Measurements from ENCODE around the gene DHCR24. TPM values are rescaled to one million over a fixed set of nuclear protein-coding genes. Genes with fewer than 3 reads are reported as not detected.
"Not testable (repeated sequence)": the region's sequence is repeated elsewhere in the genome, so short reads cannot be mapped to it uniquely, and the experiment has no call there.

DHCR24 gene
- polyA plus RNA-seq, 1 donor (not counting 4 experiments of a cell fraction or from before 2014, with no cell fraction given), result 363 TPM

- dilution Hi-C loops (cut with MboI; ENCODE audit: extremely low pct_ligation_motif_present, low sequenced_read_pairs), result no loop called here
- Histone ChIP-seq H3K27ac (ENCODE audit: control insufficient read depth, insufficient read depth, low read length) (no peak overlapping the region), H3K79me2 (ENCODE audit: control insufficient read depth, insufficient read depth, low read length) (no peaks in the 10 kb centered on the region), H3K36me3 (ENCODE audit: control insufficient read depth in 2 of 2, extremely low read depth in 1 of 2, insufficient read depth in 2 of 2, low read length in 2 of 2) (no peaks in the 10 kb centered on the region), H2AFZ (ENCODE audit: control insufficient read depth, low read length) (no peak overlapping the region), H3K4me3 (ENCODE audit: control insufficient read depth in 2 of 3, extremely low read depth in 1 of 3, insufficient read depth in 2 of 3, low read depth in 1 of 3, low read length in 3 of 3) (no peak overlapping the region), H3K9ac (ENCODE audit: control insufficient read depth, extremely low read depth, insufficient read depth, low read length) (no peak overlapping the region), H3K4me2 (ENCODE audit: control insufficient read depth, extremely low read depth, insufficient read depth, low read depth, low read length) (peak overlapping the region; percentile 17), H3K9me3 (ENCODE audit: control insufficient read depth, low read depth, low read length) (peaks cover 2% of the 10 kb centered on the region), H4K20me1 (ENCODE audit: control insufficient read depth, extremely low read depth, insufficient read depth, low read length) (no peaks in the 10 kb centered on the region), H3K27me3 (ENCODE audit: control insufficient read depth, extremely low read depth, insufficient read depth, low read length) (no peaks in the 10 kb centered on the region), H3K4me1 (ENCODE audit: control insufficient read depth, extremely low read depth, insufficient read depth, low read length) (peaks cover 31% of the 10 kb centered on the region), H3K9me1 (ENCODE audit: control insufficient read depth, extremely low read depth, insufficient read depth, low read length) (no peaks in the 10 kb centered on the region)
- TF ChIP-seq EZH2 (IDR thresholded peaks at IDR 0.05; ENCODE audit: low read length), result no peak
- TF ChIP-seq CTCF (optimal IDR thresholded peaks at IDR 0.05 in 1 of 3, IDR thresholded peaks at IDR 0.05 in 1 of 3, conservative IDR thresholded peaks at IDR 0.05 in 1 of 3; ENCODE audit: extremely low read depth in 1 of 3, insufficient read depth in 2 of 3, low read length in 3 of 3), result no peak
- FAIRE-seq (peak; percentile 41), DNase-seq (ENCODE audit: low read depth, low spot score) (no peak)
Observed at GRCh38 chr1:54934869-54935268, 47.9 kb upstream of the DHCR24 start.

- H4K20me1 ChIP-seq (ENCODE audit: control insufficient read depth, extremely low read depth, insufficient read depth, low read length); H3K27me3 ChIP-seq (ENCODE audit: control insufficient read depth, extremely low read depth, insufficient read depth, low read length); H3K9me1 ChIP-seq (ENCODE audit: control insufficient read depth, extremely low read depth, insufficient read depth, low read length); H3K4me3 ChIP-seq (ENCODE audit: control insufficient read depth in 2 of 3, extremely low read depth in 1 of 3, insufficient read depth in 2 of 3, low read depth in 1 of 3, low read length in 3 of 3); H3K9me3 ChIP-seq (ENCODE audit: control insufficient read depth, low read depth, low read length); H3K36me3 ChIP-seq (ENCODE audit: control insufficient read depth in 2 of 2, extremely low read depth in 1 of 2, insufficient read depth in 2 of 2, low read length in 2 of 2); FAIRE-seq; H3K9ac ChIP-seq (ENCODE audit: control insufficient read depth, extremely low read depth, insufficient read depth, low read length); H3K79me2 ChIP-seq (ENCODE audit: control insufficient read depth, insufficient read depth, low read length); dilution Hi-C loops (cut with MboI; ENCODE audit: extremely low pct_ligation_motif_present, low sequenced_read_pairs); DNase-seq (ENCODE audit: low read depth, low spot score); H3K4me2 ChIP-seq (ENCODE audit: control insufficient read depth, extremely low read depth, insufficient read depth, low read depth, low read length); H2AFZ ChIP-seq (ENCODE audit: control insufficient read depth, low read length); H3K27ac ChIP-seq (ENCODE audit: control insufficient read depth, insufficient read depth, low read length): not testable (repeated sequence)
- H3K4me1 ChIP-seq (ENCODE audit: control insufficient read depth, extremely low read depth, insufficient read depth, low read length), result peaks cover 34% of the 10 kb centered on the region
Observed at GRCh38 chr1:54934081-54934480, 47.1 kb upstream of the DHCR24 start.

GRCh38 chr1:54931275-54931840 lies 44.4 kb upstream of the DHCR24 start:
- Histone ChIP-seq H3K79me2 (ENCODE audit: control insufficient read depth, insufficient read depth, low read length) (no peaks in the 10 kb centered on the region), H3K9me1 (ENCODE audit: control insufficient read depth, extremely low read depth, insufficient read depth, low read length) (no peaks in the 10 kb centered on the region), H3K36me3 (ENCODE audit: control insufficient read depth in 2 of 2, extremely low read depth in 1 of 2, insufficient read depth in 2 of 2, low read length in 2 of 2) (no peaks in the 10 kb centered on the region), H4K20me1 (ENCODE audit: control insufficient read depth, extremely low read depth, insufficient read depth, low read length) (no peaks in the 10 kb centered on the region), H3K9me3 (ENCODE audit: control insufficient read depth, low read depth, low read length) (peaks cover 2% of the 10 kb centered on the region), H3K27me3 (ENCODE audit: control insufficient read depth, extremely low read depth, insufficient read depth, low read length) (no peaks in the 10 kb centered on the region), H2AFZ (ENCODE audit: control insufficient read depth, low read length) (no peak overlapping the region), H3K4me2 (ENCODE audit: control insufficient read depth, extremely low read depth, insufficient read depth, low read depth, low read length) (no peak overlapping the region), H3K27ac (ENCODE audit: control insufficient read depth, insufficient read depth, low read length) (no peak overlapping the region), H3K9ac (ENCODE audit: control insufficient read depth, extremely low read depth, insufficient read depth, low read length) (no peak overlapping the region), H3K4me1 (ENCODE audit: control insufficient read depth, extremely low read depth, insufficient read depth, low read length) (peaks cover 47% of the 10 kb centered on the region), H3K4me3 (ENCODE audit: control insufficient read depth in 2 of 3, extremely low read depth in 1 of 3, insufficient read depth in 2 of 3, low read depth in 1 of 3, low read length in 3 of 3) (no peak overlapping the region)
- dilution Hi-C loops (cut with MboI; ENCODE audit: extremely low pct_ligation_motif_present, low sequenced_read_pairs), result no loop called here
- no peak for DNase-seq (ENCODE audit: low read depth, low spot score)
- TF ChIP-seq CTCF (optimal IDR thresholded peaks at IDR 0.05 in 1 of 3, IDR thresholded peaks at IDR 0.05 in 1 of 3, conservative IDR thresholded peaks at IDR 0.05 in 1 of 3; ENCODE audit: extremely low read depth in 1 of 3, insufficient read depth in 2 of 3, low read length in 3 of 3) (no peak), EZH2 (IDR thresholded peaks at IDR 0.05; ENCODE audit: low read length) (no peak)
- no peak for FAIRE-seq

Measured in keratinocyte (primary cell).